ENCODE results near the gene TADA3. TPM values are rescaled to one million over a fixed set of nuclear protein-coding genes. Genes with fewer than 3 reads are reported as not detected.

TADA3 gene
- total RNA-seq, 1 experiment from 2014 or later, result 49.2 TPM

- CTCF ChIA-PET, result no interaction called here
- Histone ChIP-seq H3K4me1 (no peaks in the 10 kb centered on the region), H3K4me3 (ENCODE audit: low read depth, low read length) (no peak overlapping the region), H3K27me3 (replicated peaks; ENCODE audit: control insufficient read depth, insufficient read depth, low read length) (no peaks in the 10 kb centered on the region), H3K9me3 (no peaks in the 10 kb centered on the region), H3K36me3 (ENCODE audit: control insufficient read depth, insufficient read depth, low read length) (no peaks in the 10 kb centered on the region)
- Mint-ChIP-seq H3K4me3 (ENCODE audit: unreplicated experiment) (no peak overlapping the region), H3K4me1 (ENCODE audit: low read depth, unreplicated experiment) (no peaks in the 10 kb centered on the region), H3K27ac (ENCODE audit: unreplicated experiment) (no peak overlapping the region), H3K27me3 (ENCODE audit: insufficient read depth, unreplicated experiment) (no peaks in the 10 kb centered on the region), H3K9me3 (ENCODE audit: unreplicated experiment) (no peaks in the 10 kb centered on the region), H3K36me3 (ENCODE audit: insufficient read depth, unreplicated experiment) (no peaks in the 10 kb centered on the region)
- no TSS peak for BruUV-seq (replicated peaks)
- intact Hi-C loops (cut with micrococcal nuclease; ENCODE audit: unreplicated experiment), result no loop called here
- no peak for TF ChIP-seq CTCF (IDR thresholded peaks at IDR 0.05; ENCODE audit: insufficient read depth in 1 of 2, low read depth in 1 of 2, low read length in 1 of 2, severe bottlenecking in 1 of 2, unreplicated experiment in 1 of 2)
- POLR2A ChIA-PET, result no interaction called here
- no peak for DNase-seq
Measured at GRCh38 chr3:9818666-9819335, 26.5 kb upstream of the TADA3 start.

GRCh38 chr3:9817436-9817835 is 25.2 kb upstream of the TADA3 start:
- H3K4me3 Mint-ChIP-seq (ENCODE audit: unreplicated experiment), result no peak overlapping the region
- Histone ChIP-seq H3K27me3 (replicated peaks; ENCODE audit: control insufficient read depth, insufficient read depth, low read length) (no peaks in the 10 kb centered on the region), H3K4me3 (ENCODE audit: low read depth, low read length) (no peak overlapping the region), H3K36me3 (ENCODE audit: control insufficient read depth, insufficient read depth, low read length) (no peaks in the 10 kb centered on the region), H3K4me1 (no peaks in the 10 kb centered on the region), H3K9me3 (no peaks in the 10 kb centered on the region)
- no peak for TF ChIP-seq CTCF (IDR thresholded peaks at IDR 0.05; ENCODE audit: insufficient read depth in 1 of 2, low read depth in 1 of 2, low read length in 1 of 2, severe bottlenecking in 1 of 2, unreplicated experiment in 1 of 2)
- no peak for DNase-seq
- no peaks in the 10 kb centered on the region for H3K36me3 Mint-ChIP-seq (ENCODE audit: insufficient read depth, unreplicated experiment)
- H3K9me3 Mint-ChIP-seq (ENCODE audit: unreplicated experiment), result no peaks in the 10 kb centered on the region
- intact Hi-C loops (cut with micrococcal nuclease; ENCODE audit: unreplicated experiment), result no loop called here
- no TSS peak for BruUV-seq (replicated peaks)
- CTCF ChIA-PET, result no interaction called here
- H3K27ac Mint-ChIP-seq (ENCODE audit: unreplicated experiment), result no peak overlapping the region
- H3K27me3 Mint-ChIP-seq (ENCODE audit: insufficient read depth, unreplicated experiment), result no peaks in the 10 kb centered on the region
- POLR2A ChIA-PET, result no interaction called here
- H3K4me1 Mint-ChIP-seq (ENCODE audit: low read depth, unreplicated experiment), result no peaks in the 10 kb centered on the region

- no peaks in the 10 kb centered on the region for H3K36me3 ChIP-seq (ENCODE audit: control insufficient read depth, insufficient read depth, low read length)
- H3K27me3 ChIP-seq (replicated peaks; ENCODE audit: control insufficient read depth, insufficient read depth, low read length), result no peaks in the 10 kb centered on the region
- Mint-ChIP-seq H3K4me1 (ENCODE audit: low read depth, unreplicated experiment) (no peaks in the 10 kb centered on the region), H3K4me3 (ENCODE audit: unreplicated experiment) (no peak overlapping the region), H3K9me3 (ENCODE audit: unreplicated experiment) (no peaks in the 10 kb centered on the region), H3K27me3 (ENCODE audit: insufficient read depth, unreplicated experiment) (no peaks in the 10 kb centered on the region), H3K36me3 (ENCODE audit: insufficient read depth, unreplicated experiment) (peaks cover under 1% of the 10 kb centered on the region), H3K27ac (ENCODE audit: unreplicated experiment) (no peak overlapping the region)
- no peaks in the 10 kb centered on the region for H3K9me3 ChIP-seq
- TF ChIP-seq CTCF (IDR thresholded peaks at IDR 0.05; ENCODE audit: insufficient read depth in 1 of 2, low read depth in 1 of 2, low read length in 1 of 2, severe bottlenecking in 1 of 2, unreplicated experiment in 1 of 2), result no peak
- BruUV-seq (replicated peaks), result no TSS peak
- POLR2A ChIA-PET, result no interaction called here
- no peak for DNase-seq
- CTCF ChIA-PET, result no interaction called here
- H3K4me3 ChIP-seq (ENCODE audit: low read depth, low read length), result no peak overlapping the region
- intact Hi-C loops (cut with micrococcal nuclease; ENCODE audit: unreplicated experiment), result no loop called here
- no peaks in the 10 kb centered on the region for H3K4me1 ChIP-seq
Measured at GRCh38 chr3:9815986-9816385, 23.7 kb upstream of the TADA3 start.
